Stimulated activated naive CD4-positive, alpha-beta T cell treated with Interleukin-2 at 50 U/mL for 16 hours (primary cell): Measurements from ENCODE around the gene OLIG3.

Experiments used
- DNase-seq: peaks from one replicate; lab custom pipeline; 2025; lab: John Stamatoyannopoulos, UW

The OLIG3 gene

GRCh38 chr6:137495703-137496336 is 1.6 kb upstream of the OLIG3 start:
- no peak for DNase-seq

- no peak for DNase-seq
These were observed 951 bp upstream of the OLIG3 start for GRCh38 chr6:137494988-137495702.

- DNase-seq, result no peak
These were observed 766 bp downstream of the OLIG3 start for GRCh38 chr6:137493218-137494038.

GRCh38 chr6:137492289-137493217 is 1.6 kb downstream of the OLIG3 start:
- no peak for DNase-seq

- no peak for DNase-seq
These were observed 2.7 kb downstream of the OLIG3 start for GRCh38 chr6:137491478-137491877.

- DNase-seq, result no peak
These were observed 3.2 kb downstream of the OLIG3 start for GRCh38 chr6:137490961-137491360.

- no peak for DNase-seq
These were observed 3.9 kb downstream of the OLIG3 start for GRCh38 chr6:137490006-137490905.

GRCh38 chr6:137489046-137490005 is 4.9 kb downstream of the OLIG3 start:
- DNase-seq, result no peak

GRCh38 chr6:137488150-137489045 is 5.8 kb downstream of the OLIG3 start:
- DNase-seq, result no peak

GRCh38 chr6:137487869-137488149 is 6.4 kb downstream of the OLIG3 start:
- DNase-seq, result no peak

- no peak for DNase-seq
These were observed 6.9 kb downstream of the OLIG3 start for GRCh38 chr6:137487181-137487868.

- DNase-seq, result no peak
These were observed 7.8 kb downstream of the OLIG3 start for GRCh38 chr6:137486416-137486815.

GRCh38 chr6:137480431-137480830 is 13.8 kb downstream of the OLIG3 start:
- DNase-seq, result no peak

- DNase-seq, result no peak
These were observed 19.1 kb downstream of the OLIG3 start for GRCh38 chr6:137475103-137475502.

- DNase-seq, result no peak
These were observed 20.6 kb downstream of the OLIG3 start for GRCh38 chr6:137473598-137473997.

- DNase-seq, result no peak
These were observed 21.5 kb downstream of the OLIG3 start for GRCh38 chr6:137472641-137473137.

- no peak for DNase-seq
These were observed 22.2 kb downstream of the OLIG3 start for GRCh38 chr6:137471986-137472385.

- no peak for DNase-seq
These were observed 22.7 kb downstream of the OLIG3 start for GRCh38 chr6:137471497-137471896.
